ENCODE results near the gene SNRNP35.
"Not testable (repeated sequence)": the region's sequence is repeated elsewhere in the genome, so short reads cannot be mapped to it uniquely, and the experiment has no call there.

- not testable (repeated sequence) for TF ChIP-seq POLR2A, CTCF (IDR thresholded peaks at IDR 0.05)
These were observed 56.8 kb downstream of the SNRNP35 start for GRCh38 chr12:123514582-123515221.

Data from testis (tissue), 2 donors.